HAP-1 (cell line): ENCODE measurements around the gene GNA12.

Experiments used
- DNase-seq, 2 experiments: peaks; one replicate each; pipeline ENCODE4 v3.0.0-alpha.2; 2016 to 2020; ENCODE audit warnings: low spot score in 2 of 2
- H3K27me3 ChIP-seq: fragments of 250-450 bp; sonication (Bioruptor Pico); 2 replicates; pipeline ENCODE4 v1.5.1; 2020; ENCODE audit warnings: low read depth, mild to moderate bottlenecking, moderate library complexity
- H3K36me3 ChIP-seq: fragments of 250-450 bp; sonication (Bioruptor Pico); replicated peaks from 2 replicates; pipeline ENCODE4 v1.5.1; 2020; ENCODE audit warnings: mild to moderate bottlenecking
- H3K4me1 ChIP-seq: fragments of 250-450 bp; sonication (Bioruptor Pico); 2 replicates; pipeline ENCODE4 v1.5.1; 2020; ENCODE audit warnings: mild to moderate bottlenecking
- H3K4me3 ChIP-seq: fragments of 250-450 bp; sonication (Bioruptor Pico); 2 replicates; pipeline ENCODE4 v1.5.1; 2020; ENCODE audit warnings: mild to moderate bottlenecking, moderate library complexity
- H3K9me3 ChIP-seq: fragments of 250-450 bp; sonication (Bioruptor Pico); 2 replicates; pipeline ENCODE4 v1.5.1; 2020; ENCODE audit warnings: mild to moderate bottlenecking, moderate library complexity
- in situ Hi-C: fragments of 300-500 bp; cut with MboI; formaldehyde crosslinking; loops from 3 replicates; pipeline ENCODE4 v1.14.3; 2020; ENCODE audit warnings: low sequenced_read_pairs, inconsistent platforms, mixed read lengths

The GNA12 gene

GRCh38 chr7:2821842-2822507 is 22.1 kb downstream of the GNA12 start:
- H3K4me3 ChIP-seq = no peak overlapping the region
- no peaks in the 10 kb centered on the region for H3K27me3 ChIP-seq
- in situ Hi-C loops = no loop called here
- H3K9me3 ChIP-seq = no peaks in the 10 kb centered on the region
- no peaks in the 10 kb centered on the region for H3K36me3 ChIP-seq
- peaks cover 7% of the 10 kb centered on the region for H3K4me1 ChIP-seq
- DNase-seq = no peak

DNA sequence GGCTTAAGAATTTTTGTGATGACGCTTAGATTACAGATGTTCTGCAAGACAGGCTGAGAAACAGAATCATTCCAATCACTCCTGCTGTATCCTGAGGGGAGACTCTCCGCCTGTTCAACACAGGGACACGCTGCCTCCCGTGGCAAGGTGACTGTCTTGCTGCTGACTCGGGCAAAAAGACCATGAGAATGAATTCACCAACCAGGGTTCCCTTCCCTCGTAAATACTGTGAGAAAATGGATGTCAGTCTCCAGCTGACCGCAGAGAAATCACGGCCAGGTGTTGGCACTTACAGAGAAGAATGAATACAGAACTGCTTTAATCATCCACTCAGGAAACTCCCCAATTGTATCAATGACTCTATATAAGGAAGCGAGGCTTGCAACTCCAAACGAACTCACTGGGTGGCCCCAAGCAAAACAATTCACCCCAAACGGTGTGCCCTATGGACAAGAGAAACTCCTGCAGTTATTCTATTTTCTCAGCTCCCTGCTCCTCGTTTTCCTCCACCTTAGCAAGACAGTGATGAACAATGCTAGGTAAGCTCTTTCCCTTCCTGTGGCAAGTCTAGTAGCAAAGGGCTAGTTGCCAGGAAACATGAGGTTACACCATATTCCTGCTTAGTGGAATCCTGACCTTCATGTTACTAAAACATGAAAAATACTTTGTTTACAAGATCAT is 22.8 kb downstream of the GNA12 start:
- Histone ChIP-seq H3K36me3 (no peaks in the 10 kb centered on the region), H3K4me3 (no peak overlapping the region), H3K27me3 (no peaks in the 10 kb centered on the region), H3K9me3 (no peaks in the 10 kb centered on the region), H3K4me1 (peaks cover 7% of the 10 kb centered on the region)
- in situ Hi-C loops = no loop called here
- no peak for DNase-seq

GRCh38 chr7:2820508-2820934 is 23.6 kb downstream of the GNA12 start:
- no peak for DNase-seq
- Histone ChIP-seq H3K4me3 (no peak overlapping the region), H3K4me1 (peaks cover 7% of the 10 kb centered on the region), H3K9me3 (no peaks in the 10 kb centered on the region), H3K27me3 (no peaks in the 10 kb centered on the region), H3K36me3 (no peaks in the 10 kb centered on the region)
- in situ Hi-C loops = no loop called here

DNA sequence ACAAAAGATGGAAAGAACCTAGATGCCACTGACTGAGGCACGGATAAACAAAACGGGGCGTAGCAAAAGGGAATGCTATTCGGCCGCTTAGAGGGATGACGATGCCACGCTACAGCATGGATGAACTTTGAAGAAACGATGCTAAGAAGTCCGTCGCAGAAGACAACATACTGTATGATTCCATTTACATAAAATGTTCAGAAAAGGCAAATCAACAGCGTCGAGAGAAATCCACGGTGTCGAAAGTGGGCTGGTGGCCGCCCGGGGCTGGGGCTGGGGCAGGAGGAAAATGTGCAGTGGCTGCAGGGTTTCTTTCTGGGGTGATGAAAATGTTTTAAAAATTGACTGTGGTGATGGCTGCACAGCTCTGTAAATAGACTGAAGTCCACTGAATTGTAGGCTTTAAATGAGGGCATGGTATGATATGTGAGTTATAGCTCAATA is 24.1 kb downstream of the GNA12 start:
- in situ Hi-C loops = no loop called here

GRCh38 chr7:2819161-2819953 is 24.8 kb downstream of the GNA12 start:
- Histone ChIP-seq H3K36me3 (no peaks in the 10 kb centered on the region), H3K27me3 (no peaks in the 10 kb centered on the region), H3K9me3 (no peaks in the 10 kb centered on the region), H3K4me1 (peaks cover 7% of the 10 kb centered on the region), H3K4me3 (no peak overlapping the region)
- DNase-seq = no peak
- in situ Hi-C loops = no loop called here

More for the DNA sequence above, 24.1 kb downstream of the GNA12 start:
- H3K9me3 ChIP-seq = no peaks in the 10 kb centered on the region
- no peak overlapping the region for H3K4me3 ChIP-seq
- no peak for DNase-seq
- H3K4me1 ChIP-seq = peaks cover 7% of the 10 kb centered on the region
- no peaks in the 10 kb centered on the region for H3K36me3 ChIP-seq
- no peaks in the 10 kb centered on the region for H3K27me3 ChIP-seq

DNA sequence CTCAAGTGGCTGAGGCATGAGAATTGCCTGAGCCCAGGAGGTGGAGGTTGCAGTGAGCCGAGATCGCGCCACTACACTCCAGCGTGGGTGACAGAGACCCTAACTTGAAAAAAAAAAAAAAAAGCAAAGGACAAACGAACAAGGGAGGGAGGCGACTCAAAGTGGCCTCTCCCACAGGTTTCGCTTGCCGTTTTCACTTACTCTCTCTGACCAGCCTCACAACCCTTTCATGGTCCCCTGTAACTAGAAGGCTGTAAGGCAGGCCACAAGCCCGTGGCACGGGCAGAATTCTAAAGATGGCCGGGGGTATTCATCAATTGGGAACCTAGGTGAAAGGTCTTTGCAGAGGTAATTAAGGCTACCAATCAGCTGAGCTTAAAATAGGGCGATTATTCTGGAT is 25.5 kb downstream of the GNA12 start:
- Histone ChIP-seq H3K27me3 (no peaks in the 10 kb centered on the region), H3K4me1 (peaks cover 8% of the 10 kb centered on the region), H3K36me3 (no peaks in the 10 kb centered on the region), H3K4me3 (no peak overlapping the region), H3K9me3 (no peaks in the 10 kb centered on the region)
- in situ Hi-C loops = no loop called here
- no peak for DNase-seq

GRCh38 chr7:2818121-2818520 is 26.0 kb downstream of the GNA12 start:
- H3K4me1 ChIP-seq = peaks cover 4% of the 10 kb centered on the region
- no peak for DNase-seq
- in situ Hi-C loops = no loop called here

GRCh38 chr7:2817456-2817855 is 26.7 kb downstream of the GNA12 start:
- DNase-seq = peak in 1 of 2 experiments; percentile 21
- Histone ChIP-seq H3K4me1 (peaks cover 4% of the 10 kb centered on the region; the same call in 1 of the 2 replicates), H3K4me3 (no peak overlapping the region), H3K36me3 (no peaks in the 10 kb centered on the region; the same call in 1 of the 2 replicates), H3K27me3 (no peaks in the 10 kb centered on the region), H3K9me3 (no peaks in the 10 kb centered on the region)
- in situ Hi-C loops = no loop called here

More at GRCh38 chr7:2818121-2818520, 26.0 kb downstream of the GNA12 start:
- H3K4me3 ChIP-seq = no peak overlapping the region
- no peaks in the 10 kb centered on the region for H3K9me3 ChIP-seq
- no peaks in the 10 kb centered on the region for H3K27me3 ChIP-seq
- no peaks in the 10 kb centered on the region; the same call in 1 of the 2 replicates for H3K36me3 ChIP-seq

GRCh38 chr7:2815875-2816245 is 28.2 kb downstream of the GNA12 start:
- no peak for DNase-seq
- Histone ChIP-seq H3K27me3 (no peaks in the 10 kb centered on the region), H3K9me3 (no peaks in the 10 kb centered on the region), H3K4me1 (peaks cover 4% of the 10 kb centered on the region; the same call in 1 of the 2 replicates), H3K36me3 (no peaks in the 10 kb centered on the region; the same call in 1 of the 2 replicates), H3K4me3 (no peak overlapping the region)
- in situ Hi-C loops = no loop called here

DNA sequence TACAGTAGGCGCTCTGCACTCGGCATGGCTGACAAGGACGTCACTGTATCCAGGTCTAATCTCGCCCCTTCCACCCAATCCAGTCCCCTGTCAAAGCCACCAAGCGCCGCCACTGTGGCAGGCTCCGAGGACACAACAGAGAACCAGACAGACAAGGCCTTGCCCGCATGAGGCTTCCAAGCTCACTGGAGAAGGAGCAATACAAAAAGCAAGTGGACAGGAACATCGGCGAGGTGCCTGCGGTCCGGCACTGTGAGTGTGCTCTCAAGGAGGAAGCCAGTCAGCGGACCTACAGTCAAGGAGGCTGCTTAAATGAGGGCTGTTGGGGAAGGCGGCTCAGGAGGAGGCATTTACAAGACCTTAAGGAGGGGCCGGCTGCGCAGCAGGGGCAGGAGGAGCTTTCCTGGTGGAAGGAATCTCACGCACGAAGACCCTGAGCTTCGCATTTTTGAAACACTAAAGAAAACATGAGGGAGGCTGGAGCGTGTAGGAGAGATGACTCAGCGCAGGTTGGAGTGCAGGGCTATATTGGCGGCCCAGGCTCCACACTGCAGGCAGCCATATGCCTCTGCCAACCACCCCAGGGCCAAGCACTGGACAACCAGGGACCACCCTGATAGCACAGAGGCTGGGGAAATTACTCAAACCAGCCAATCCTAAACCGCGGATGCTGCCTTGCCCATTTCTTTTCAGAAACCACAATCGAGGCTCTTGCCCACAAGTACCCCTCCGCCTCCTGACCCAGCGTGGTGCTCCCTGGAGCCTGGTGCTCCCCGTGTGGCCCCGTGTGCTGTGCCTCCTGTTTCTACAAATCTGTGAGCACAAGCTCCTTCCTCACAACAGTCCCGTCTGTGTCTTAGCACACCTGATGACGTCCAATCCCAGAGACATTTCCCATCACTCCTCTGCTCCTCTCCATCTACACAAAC is 28.9 kb downstream of the GNA12 start:
- no peaks in the 10 kb centered on the region; the same call in 1 of the 2 replicates for H3K36me3 ChIP-seq
- in situ Hi-C loops = no loop called here
- H3K27me3 ChIP-seq = no peaks in the 10 kb centered on the region
- DNase-seq = no peak
- H3K9me3 ChIP-seq = no peaks in the 10 kb centered on the region
- H3K4me3 ChIP-seq = no peak overlapping the region
- H3K4me1 ChIP-seq = peaks cover 4% of the 10 kb centered on the region; the same call in 1 of the 2 replicates

DNA sequence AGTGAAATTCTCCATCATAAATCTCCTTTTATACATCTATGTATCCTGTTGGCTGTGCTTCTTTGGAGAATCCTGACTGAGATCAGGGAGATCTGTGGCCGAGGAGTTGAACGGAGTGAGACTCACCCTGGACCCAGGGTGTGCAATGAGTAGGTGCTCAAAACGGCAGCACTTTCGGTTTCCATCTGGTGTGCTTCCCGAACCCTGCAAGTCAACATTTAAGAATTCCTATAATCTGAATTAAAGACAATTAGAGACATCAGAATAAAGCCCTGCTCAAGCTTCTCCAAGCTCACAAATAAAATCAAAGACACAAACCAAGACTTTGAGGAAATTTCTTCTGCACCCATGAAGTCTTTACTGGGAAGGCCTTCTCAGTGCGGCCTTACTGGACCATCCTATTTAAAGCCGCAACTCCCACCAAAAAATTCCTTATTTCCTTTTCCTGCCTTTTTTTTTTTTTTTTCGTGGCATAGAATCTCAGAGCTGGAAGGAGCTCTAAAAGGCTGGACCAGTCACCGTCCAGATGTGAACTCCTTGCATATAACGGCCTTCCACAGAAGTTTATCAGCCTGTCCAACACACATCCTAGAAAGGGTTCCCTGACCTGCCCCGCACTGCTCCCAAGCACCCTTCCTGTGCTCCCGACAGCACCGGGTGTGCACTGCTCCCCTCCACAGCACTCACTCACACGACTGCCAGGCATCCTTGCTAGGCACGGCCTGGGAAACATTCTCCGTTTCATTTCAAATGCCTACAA is 29.7 kb downstream of the GNA12 start:
- in situ Hi-C loops = no loop called here
- Histone ChIP-seq H3K27me3 (no peaks in the 10 kb centered on the region), H3K4me1 (peaks cover 4% of the 10 kb centered on the region; the same call in 1 of the 2 replicates), H3K36me3 (no peaks in the 10 kb centered on the region; the same call in 1 of the 2 replicates), H3K4me3 (no peak overlapping the region), H3K9me3 (no peaks in the 10 kb centered on the region)
- no peak for DNase-seq

- no peak overlapping the region for H3K4me3 ChIP-seq
- H3K4me1 ChIP-seq = peaks cover 4% of the 10 kb centered on the region; the same call in 1 of the 2 replicates
- no peaks in the 10 kb centered on the region; the same call in 1 of the 2 replicates for H3K36me3 ChIP-seq
- in situ Hi-C loops = no loop called here
- H3K27me3 ChIP-seq = no peaks in the 10 kb centered on the region
- no peaks in the 10 kb centered on the region; the same call in 1 of the 2 replicates for H3K9me3 ChIP-seq
- DNase-seq = no peak
Observed at GRCh38 chr7:2813350-2814185, 30.5 kb downstream of the GNA12 start.
